Measurements from ENCODE around the gene AMIGO3.
"Not testable (repeated sequence)": the region's sequence is repeated elsewhere in the genome, so short reads cannot be mapped to it uniquely, and the experiment has no call there.

AMIGO3 gene, protein sequence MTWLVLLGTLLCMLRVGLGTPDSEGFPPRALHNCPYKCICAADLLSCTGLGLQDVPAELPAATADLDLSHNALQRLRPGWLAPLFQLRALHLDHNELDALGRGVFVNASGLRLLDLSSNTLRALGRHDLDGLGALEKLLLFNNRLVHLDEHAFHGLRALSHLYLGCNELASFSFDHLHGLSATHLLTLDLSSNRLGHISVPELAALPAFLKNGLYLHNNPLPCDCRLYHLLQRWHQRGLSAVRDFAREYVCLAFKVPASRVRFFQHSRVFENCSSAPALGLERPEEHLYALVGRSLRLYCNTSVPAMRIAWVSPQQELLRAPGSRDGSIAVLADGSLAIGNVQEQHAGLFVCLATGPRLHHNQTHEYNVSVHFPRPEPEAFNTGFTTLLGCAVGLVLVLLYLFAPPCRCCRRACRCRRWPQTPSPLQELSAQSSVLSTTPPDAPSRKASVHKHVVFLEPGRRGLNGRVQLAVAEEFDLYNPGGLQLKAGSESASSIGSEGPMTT

DNA sequence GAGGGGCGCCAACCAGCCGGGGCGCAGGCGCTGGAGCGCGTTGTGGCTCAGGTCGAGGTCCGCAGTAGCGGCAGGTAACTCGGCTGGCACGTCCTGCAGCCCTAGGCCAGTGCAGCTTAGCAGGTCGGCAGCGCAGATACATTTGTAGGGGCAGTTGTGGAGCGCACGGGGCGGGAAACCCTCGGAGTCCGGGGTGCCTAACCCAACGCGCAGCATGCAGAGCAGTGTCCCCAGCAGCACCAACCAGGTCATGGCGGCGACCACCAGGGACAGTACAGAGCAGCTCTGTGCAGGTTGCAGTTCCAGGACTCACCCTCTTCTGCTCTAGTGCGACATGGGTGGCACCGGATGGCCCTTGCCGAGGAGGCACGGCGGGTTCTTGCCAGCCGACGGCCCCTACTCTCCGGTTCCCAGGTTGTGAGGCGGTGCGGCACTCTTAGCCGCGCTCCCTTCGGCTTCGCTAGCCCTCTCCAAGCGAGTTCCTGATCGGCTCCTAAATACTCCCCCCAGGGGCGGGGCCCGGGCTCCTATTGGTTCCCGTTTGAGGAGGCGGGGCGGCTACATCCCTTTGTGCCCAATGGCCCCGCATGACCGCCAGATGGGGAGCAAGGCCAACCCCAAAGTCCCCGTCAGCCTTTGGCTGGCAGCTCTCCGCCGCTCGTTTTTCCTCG, at the start of gene AMIGO3:
AMIGO3 (minus strand) TSS at position 471 of the 671 bp plus-strand sequence; CDS start at position 252, 219 bp downstream.
- peak; percentile 90 for DNase-seq

DNA sequence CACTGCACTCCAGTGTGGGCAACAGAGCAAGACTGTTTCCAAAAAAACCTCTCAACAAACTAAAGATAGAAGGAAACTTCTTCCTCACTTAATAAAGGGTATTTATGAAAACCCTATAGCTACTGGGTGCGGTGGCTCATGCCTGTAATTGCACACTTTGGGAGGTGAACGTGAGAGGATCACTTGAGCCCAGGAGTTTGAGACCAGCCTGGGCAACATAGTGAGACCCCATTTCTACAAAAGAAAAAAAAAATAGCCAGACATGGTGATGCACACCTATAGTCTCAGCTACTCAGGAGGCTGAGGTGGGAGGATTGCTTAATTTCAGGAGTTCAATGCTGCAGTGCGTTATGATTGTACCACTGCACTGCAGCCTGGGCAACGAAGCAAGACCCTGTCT, 44.5 kb upstream of the AMIGO3 start:
- DNase-seq: no peak

DNA sequence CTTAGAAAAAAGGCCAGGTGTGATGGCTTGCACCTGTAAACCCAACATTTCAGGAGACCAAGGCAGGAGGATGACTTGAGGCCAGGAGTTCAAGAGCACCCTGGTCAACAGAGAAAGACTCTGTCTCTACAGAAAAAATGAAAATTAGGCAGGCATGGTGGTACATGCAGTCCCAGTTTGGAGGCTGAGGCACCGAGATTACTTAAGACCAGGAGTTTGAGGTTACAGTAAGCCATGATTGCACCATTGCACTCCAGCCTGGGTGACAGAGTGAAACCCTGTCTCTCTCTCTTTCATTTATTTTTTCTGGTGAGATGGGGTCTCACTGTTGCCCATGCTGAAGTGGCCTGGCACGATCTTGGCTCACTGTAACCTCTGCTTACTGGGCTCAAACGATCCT, 42.2 kb upstream of the AMIGO3 start:
- no peak for DNase-seq

DNA sequence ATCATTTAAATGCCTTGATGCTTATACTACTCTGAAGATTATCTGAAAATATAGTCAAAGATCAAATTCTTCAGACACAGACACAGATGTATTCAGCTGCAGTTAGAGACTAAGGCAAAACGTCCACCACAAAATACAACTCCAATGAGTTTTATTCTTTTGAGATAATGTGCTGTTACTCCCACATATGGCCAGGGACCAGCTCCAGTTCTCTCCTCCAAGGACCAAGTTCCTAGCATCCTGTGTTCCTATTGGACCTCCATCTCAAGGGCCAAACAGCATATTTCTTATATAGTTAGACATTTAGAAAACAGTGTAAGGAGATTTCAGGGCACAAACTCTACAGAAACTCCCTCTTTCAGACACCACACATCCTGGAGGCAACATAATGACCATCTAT, 39.7 kb upstream of the AMIGO3 start:
- DNase-seq: peak; percentile 64

DNA sequence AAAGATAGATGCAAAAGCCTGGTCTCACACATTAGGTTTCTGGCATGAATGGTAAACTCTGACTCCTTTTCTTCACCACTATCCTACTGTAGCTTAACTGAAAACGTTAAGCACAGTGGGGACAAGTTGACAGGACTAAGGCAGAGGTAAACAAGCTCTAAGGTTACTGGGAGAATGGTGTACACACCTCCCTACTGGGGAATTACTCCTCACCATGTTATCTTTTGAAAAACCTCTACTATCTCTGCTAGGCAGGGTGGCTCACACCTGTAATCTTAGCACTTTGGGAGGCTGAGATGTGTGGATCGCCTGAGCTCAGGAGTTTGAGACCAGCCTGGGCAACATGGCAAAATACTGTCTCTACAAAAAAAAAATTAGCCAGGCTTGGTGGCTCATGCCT, 37.7 kb upstream of the AMIGO3 start:
- DNase-seq: no peak

DNA sequence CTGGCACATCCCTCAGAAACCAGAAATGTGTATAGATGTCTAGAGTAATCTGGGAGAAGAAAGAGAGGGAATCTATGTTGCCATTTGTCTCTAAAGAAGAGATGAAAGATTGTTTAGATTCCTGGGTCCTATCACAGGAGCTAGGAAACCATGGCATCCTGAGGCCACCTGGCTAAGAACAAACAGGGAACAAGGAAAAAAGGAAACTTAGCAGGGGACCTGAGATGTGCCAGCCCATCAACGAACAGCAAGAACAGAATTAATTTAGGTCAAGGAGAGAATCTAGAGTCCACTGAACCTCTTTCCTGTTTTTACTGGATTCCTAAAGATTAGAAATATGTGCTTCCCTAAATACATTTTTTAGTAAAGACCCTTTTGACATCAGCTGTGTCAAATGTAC, 36.6 kb upstream of the AMIGO3 start:
- no peak for DNase-seq

DNA sequence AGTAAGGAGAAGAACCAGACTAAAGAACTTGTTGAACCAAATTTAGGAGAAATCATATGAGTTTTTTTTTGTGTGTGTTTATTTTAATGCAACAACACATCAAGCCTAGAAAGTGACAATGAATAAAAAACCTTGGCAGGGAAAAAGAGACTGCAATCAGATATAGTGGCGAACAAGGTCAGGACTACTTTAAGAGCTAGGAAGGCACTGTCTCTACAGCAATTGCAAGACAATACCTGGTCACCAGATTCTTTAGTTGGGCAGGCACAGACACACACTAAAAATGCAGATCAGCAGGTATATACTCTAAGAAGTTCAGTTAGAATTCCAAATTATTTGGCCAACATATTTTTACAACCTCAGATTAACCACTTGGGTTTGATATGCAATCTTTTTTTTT, 35.1 kb upstream of the AMIGO3 start:
- DNase-seq: no peak

DNA sequence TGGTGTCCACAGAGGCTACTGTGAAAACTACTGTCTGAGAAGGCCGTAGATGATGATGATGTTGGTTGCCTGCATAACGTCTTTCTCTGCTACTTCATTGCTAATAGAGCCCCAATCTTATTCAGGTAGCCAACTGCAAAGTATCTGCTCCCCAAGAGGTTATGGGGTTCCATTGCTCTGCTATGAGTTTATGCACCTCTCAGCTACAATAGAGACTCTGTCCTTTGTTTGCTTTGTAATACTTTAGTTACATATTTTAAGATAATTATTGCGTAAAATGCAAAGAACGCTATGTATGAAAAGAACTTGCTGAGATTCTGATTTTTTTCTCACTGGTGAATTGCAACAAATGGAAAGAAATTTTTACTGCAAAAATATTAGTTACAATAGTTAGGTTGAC, 32.0 kb upstream of the AMIGO3 start:
- DNase-seq: no peak

DNA sequence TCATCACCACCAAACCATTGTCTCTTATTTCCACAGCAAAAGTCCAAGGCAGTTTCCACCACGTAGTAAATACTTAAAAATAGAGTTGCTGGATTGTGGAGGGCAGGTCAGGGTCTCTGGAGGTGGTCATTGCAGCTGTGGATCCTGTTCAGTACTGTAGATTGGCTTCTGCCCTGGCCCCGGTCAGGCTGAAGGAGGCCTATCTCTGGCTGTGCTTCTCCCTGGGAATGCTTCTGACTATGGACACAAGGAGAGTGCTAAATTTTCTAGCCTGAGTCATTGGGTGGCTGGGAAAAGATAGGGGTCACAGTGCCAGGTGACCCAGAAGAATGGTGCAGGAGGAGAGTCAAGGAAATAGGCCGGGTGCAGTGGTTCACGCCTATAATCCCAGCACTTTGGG, 30.6 kb upstream of the AMIGO3 start:
- DNase-seq: peak; percentile 8

DNA sequence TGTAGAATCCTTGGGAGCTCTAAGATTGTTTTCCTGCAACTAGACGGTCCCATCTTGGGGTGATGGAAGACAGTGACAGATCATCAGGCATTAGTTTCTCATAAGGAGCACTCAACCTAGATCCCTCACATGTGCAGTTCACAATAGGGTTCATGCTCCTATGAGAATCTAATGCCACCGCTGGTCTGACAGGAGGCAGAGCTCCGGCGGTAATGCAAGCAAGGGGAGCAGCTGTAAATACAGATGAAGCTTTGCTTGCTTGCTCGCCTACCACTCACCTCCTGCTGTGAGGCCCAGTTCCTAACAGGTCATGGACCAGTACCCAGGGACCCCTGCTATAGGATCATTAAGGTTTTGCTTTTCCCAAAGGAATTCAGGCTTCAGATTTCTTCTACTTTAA, 29.4 kb upstream of the AMIGO3 start:
- not testable (repeated sequence) for DNase-seq

DNA sequence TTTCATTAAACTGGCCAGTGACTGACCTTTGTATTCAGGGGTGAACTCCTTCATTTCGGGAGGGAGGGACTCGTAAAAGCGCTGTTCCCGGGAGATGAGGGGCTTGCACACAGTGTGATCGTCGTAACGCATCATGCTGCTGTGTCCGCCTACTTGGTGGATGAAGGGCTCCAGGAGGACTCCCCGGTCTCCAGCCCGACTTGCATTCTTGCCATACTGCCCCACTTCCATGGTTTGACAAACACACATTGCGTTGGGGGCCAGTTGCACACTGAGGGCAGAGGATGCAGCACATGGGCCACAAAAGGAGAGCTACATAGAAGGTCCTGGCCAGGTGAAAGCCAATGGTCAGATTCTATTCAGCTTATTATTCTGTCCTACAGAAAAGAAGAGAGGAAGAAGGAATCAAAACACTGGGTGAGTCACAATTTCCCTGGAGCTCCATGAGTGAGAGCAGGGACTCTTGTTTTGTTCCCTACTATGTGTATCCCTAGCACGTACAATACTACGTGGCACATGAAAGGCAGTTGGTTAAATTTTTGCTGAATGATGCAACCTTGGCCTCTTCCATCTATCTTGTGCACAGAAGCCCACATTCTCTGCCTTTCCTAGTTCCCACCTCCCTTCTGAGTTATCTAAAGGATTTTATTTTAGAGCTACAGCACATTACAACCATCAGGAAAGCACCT, 28.5 kb upstream of the AMIGO3 start:
- DNase-seq: peak; percentile 70

DNA sequence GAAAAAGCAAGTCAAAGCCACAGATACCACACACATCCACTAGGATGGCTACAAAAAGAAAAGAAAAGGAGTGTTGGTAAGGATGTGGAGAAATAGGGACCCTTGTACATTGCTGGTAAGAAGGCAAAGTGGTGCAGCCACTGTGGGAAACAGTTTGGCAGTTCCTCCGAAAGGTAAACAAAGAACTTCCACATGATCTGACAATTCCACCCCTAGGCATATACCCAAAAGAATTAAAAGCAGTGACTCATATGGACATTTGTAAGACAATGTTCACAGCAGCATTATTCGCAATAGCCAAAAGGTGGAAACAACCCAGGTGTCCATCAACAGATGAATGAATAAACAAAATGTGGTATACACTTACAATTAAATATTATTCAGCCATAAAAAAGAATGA, 26.5 kb upstream of the AMIGO3 start:
- DNase-seq: peak; percentile 9

DNA sequence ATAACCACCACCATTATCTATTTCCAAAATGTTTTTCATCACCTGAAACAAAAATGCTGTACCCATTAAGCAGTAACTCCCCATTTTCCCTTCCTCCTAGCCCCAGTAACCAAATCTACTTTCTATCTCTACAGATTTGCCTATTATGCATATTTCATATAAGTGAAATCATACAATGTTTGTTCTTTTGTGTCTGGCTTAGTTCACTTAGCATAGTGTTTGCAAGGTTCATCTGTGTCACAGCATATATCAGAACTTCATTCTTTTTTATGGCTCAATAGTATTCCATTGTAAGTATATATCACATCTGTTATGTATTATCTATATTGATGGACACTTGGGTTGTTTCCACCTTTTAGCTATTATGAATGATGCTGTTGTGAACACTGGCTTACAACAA, 20.9 kb upstream of the AMIGO3 start:
- DNase-seq: no peak

DNA sequence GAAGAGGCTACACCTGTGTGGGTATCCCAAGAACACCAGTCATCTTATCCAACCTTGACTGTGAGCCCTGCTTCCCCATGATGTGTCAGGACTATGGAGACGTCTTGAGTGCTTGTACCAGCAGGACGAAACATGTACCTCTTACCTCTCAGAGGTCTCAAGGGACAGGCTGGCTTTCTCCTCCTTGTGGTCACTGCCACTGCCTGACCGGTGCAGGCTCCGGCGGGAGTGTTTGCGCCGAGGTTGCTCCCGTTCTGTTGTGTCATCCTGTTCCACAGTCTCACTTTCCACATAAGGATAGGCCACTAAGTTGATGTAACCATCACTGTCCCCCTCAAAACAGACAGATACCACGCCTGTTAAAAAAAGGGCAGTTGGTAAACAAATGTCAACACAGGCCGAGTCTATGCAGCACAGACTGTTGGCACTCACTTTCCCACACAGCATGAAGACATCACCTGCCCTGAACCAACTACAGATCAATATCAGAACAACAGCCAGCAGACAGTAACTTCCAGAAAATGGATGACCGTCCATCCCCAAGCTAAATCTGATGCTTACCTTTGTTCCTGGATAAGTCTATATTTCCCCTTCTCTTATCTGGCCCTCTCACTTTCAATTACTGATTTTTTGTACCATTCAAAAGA, 18.7 kb upstream of the AMIGO3 start:
- DNase-seq: no peak

DNA sequence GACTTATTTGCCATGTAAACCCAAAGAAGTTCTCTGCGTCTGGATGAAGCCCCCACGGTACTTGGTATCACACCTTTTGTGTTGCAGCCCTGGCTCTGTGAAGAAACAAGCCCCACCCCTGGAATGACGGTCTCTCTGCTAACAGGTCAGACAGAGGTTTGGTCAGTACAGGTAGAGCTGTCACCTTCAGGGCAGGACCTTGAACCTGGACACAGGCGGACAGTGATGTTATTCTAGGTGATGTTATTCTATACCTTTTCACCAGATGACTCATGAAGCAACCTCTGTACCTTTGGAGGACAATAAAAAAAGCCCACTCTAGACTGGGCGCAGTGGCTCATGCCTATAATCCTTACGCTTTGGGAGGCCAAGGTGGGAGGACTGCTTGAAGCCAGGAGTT, 15.3 kb upstream of the AMIGO3 start:
- DNase-seq: no peak

DNA sequence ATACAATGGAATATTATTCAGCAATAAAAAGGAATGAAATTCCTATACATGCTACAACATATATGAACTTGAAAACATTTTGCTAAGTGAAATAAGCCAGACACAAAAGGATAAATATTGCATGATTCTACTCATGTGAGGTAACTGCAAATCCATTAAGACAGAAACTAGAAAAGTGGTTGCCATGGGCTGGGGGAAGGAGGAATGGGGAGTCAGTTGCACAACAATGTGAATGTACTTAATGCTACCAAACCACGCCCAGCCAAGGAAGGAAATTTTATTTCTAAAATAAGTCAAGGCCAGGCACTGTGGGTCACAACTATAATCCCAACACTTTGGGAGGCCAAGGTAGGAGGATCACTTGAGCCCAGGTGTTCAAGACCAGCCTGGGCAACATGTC, 14.1 kb upstream of the AMIGO3 start:
- no peak for DNase-seq

DNA sequence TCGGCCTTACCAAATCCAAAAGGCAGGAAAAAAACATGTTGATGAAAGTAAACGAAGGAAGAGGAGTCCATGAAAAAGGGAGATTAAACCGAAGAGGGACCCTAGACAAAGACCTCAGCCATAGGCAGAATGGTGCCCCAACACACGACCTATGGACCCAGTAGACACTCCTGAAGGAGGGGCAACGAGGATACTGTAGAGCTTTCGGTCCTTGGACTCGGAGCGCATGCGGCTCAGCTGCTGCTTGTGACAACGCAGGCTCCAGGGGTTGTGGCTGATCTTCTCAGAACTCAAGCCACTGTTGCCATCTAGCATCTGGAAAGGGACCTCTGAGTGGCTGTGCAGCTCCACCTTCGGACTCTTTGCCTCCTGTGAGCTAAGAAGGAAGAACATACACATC, 13.1 kb upstream of the AMIGO3 start:
- no peak for DNase-seq

DNA sequence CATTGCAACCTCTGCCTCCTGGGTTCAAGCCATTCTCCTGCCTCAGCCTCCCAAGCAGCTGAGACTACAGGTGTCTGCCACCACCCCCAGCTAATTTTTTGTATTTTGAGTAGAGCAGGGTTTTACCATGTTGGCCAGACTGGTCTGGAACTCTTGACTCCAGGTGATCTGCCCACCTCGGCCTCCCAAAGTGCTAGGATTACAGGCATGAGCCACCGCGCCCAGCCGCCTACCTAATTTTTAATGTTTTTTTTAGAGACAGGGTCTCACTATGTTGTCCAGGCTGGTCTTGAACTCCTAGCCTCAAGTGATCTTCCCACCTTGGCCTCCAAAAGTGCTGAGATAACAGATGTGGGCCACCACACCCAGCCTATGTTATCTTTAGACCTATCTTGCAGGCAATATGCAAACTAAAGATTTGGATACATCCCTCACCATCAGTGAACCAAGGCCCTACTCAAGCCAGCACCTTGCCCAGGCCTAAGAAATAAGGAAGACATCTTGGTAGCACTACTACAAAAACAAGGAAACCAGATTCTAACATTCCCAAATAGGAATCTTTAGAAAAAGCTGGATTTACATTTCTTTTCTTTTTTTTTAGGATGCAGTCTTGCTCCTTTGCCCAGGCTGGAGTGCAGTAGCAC, 10.6 kb upstream of the AMIGO3 start:
- DNase-seq: no peak

DNA sequence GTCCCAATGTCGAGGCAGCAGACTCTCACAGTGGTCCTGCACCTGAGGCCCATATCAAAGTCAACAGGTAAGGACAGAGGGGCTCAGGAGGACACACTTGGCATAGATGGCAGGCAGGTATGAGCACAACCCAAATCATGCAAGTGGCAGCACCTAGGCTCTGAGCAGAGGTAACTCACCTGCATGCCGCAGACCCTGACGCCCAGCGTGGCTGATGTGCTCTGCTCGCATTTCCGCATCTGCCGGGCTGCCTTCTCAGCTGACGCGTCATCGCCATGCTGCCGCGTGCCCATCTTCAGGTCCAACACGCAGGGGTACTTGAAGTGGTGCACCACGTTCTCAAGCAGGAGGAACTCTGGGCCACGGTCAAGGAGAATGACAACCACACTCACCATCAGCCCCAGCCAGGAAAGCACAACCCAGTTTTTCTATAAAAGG, 8.5 kb upstream of the AMIGO3 start:
- DNase-seq: no peak

DNA sequence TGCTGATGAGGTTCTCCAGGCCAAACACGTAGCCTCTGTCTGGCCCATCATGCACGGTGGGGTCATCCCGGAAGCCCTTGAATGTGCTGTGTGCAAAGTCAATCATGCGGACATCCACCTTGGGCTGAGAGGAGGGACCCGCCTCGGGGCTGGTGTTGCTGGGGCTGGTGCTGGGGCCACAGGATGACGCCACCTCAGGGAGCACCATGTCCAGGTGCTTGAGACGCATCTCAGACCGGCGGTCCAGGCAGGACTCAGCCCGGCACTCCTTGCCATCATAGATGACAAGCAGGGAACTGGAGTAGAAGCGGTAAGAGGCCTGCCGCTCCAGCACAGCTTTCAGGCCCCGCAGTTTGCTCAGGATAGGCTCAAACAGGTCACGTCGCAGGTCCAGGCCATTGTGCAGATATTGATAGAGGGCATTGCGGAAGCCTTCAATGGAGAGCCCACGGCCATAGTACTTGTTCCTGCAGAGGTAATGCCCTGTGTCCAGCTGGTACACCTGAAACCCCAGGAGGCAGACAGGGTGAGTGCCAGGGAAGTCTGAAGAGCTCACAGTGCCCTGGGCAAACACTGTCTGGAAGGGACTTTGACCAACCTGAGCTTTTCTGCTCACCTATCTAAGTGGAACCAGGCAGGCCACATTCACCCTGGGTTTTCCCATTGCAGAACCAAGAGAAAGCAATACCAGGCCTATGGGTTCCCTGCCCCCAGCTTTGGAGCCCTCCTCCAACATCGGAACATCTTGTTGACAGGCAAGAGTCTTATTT, 7.9 kb upstream of the AMIGO3 start:
- DNase-seq: no peak

DNA sequence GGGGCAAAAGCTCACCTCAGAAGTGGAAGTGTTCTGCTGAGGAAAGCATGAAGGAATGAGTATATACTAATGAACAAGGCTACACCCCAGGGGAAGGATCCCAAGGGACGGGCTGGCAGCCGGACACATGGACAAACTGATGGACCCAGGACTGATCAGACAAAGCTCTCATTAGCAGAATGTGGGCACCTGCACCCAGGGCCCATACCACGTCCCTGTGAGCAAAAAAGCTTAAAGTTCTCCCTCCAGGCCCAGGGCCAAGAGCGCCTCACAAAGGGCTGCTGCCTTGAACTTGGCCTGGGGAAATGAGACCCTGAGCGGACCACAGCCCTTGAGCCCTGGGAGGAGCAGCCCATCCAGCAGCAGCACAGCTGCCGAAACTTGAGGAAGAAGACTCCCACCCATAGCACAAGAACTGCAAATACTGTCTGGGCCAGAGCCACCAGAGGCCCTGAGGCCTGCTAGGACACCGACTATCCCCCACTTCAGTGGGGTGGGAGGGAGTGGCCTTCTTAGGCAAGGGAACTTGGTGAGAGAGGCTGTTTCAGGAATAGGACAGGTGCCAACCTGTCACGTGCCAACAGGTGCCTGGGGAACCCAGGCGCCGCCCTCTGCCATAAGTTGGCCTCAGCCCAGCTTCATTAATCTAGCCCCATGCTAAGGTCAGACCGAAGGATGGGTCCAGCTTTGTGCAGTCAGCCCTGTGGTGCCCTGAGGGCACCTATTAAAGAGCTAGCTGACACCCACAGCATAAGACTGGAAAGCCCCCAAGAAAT, 6.6 kb upstream of the AMIGO3 start:
- DNase-seq: no peak

All from NCI-H226 (cell line).